Activated naive CD8-positive, alpha-beta T cell treated with anti-CD3 and anti-CD28 coated beads, Interleukin-2, amount 50 U/mL, for 24 hours (primary cell): Measurements from ENCODE around the gene PIGM.

ENCODE experiments used
- ATAC-seq: fragments of 150-1000 bp; cut with Tn5 transposase; one replicate; pipeline ENCODE4 v1.10.0; 2021
- DNase-seq: peaks from one replicate; pipeline ENCODE4 v3.0.0; 2021
- H3K27ac Mint-ChIP-seq: one replicate; pipeline ENCODE4 v1.8.0; 2021; ENCODE audit warnings: mild to moderate bottlenecking, mixed read lengths
- H3K27me3 Mint-ChIP-seq: one replicate; pipeline ENCODE4 v1.8.0; 2021; ENCODE audit warnings: mixed read lengths
- H3K36me3 Mint-ChIP-seq: one replicate; pipeline ENCODE4 v1.8.0; 2021; ENCODE audit warnings: low read depth, mixed read lengths
- H3K4me1 Mint-ChIP-seq: one replicate; pipeline ENCODE4 v1.8.0; 2021; ENCODE audit warnings: mixed read lengths
- H3K4me3 Mint-ChIP-seq: one replicate; pipeline ENCODE4 v1.8.0; 2021; ENCODE audit warnings: mild to moderate bottlenecking, moderate library complexity, mixed read lengths
- H3K9me3 Mint-ChIP-seq: one replicate; pipeline ENCODE4 v1.8.0; 2021; ENCODE audit warnings: mixed read lengths

The PIGM gene

GRCh38 chr1:160018900-160019299, 12.9 kb downstream of the PIGM start:
- Mint-ChIP-seq H3K27ac (no peak overlapping the region), H3K4me3 (no peak overlapping the region), H3K9me3 (no peaks in the 10 kb centered on the region), H3K4me1 (peaks cover 4% of the 10 kb centered on the region), H3K36me3 (no peaks in the 10 kb centered on the region), H3K27me3 (peaks cover 7% of the 10 kb centered on the region)
- peak; percentile 57 for ATAC-seq
- DNase-seq, result no peak

- H3K4me3 Mint-ChIP-seq, result no peak overlapping the region
- peaks cover 7% of the 10 kb centered on the region for H3K27me3 Mint-ChIP-seq
- H3K4me1 Mint-ChIP-seq, result peaks cover 4% of the 10 kb centered on the region
- DNase-seq (no peak), ATAC-seq (no peak)
- H3K27ac Mint-ChIP-seq, result no peak overlapping the region
- H3K36me3 Mint-ChIP-seq, result no peaks in the 10 kb centered on the region
- no peaks in the 10 kb centered on the region for H3K9me3 Mint-ChIP-seq
Measured at GRCh38 chr1:160018347-160018746, 13.4 kb downstream of the PIGM start.

GRCh38 chr1:160017592-160017991, 14.2 kb downstream of the PIGM start:
- Mint-ChIP-seq H3K4me3 (no peak overlapping the region), H3K27me3 (peaks cover 7% of the 10 kb centered on the region)
- ATAC-seq, result no peak

GRCh38 chr1:160011781-160012180, 20.0 kb downstream of the PIGM start:
- ATAC-seq (no peak), DNase-seq (no peak)
- Mint-ChIP-seq H3K27me3 (peaks cover 2% of the 10 kb centered on the region), H3K9me3 (no peaks in the 10 kb centered on the region), H3K27ac (no peak overlapping the region), H3K4me3 (no peak overlapping the region), H3K4me1 (no peaks in the 10 kb centered on the region), H3K36me3 (no peaks in the 10 kb centered on the region)

More at GRCh38 chr1:160017592-160017991, 14.2 kb downstream of the PIGM start:
- DNase-seq, result no peak
- Mint-ChIP-seq H3K36me3 (no peaks in the 10 kb centered on the region), H3K9me3 (no peaks in the 10 kb centered on the region), H3K27ac (no peak overlapping the region), H3K4me1 (peaks cover 4% of the 10 kb centered on the region)

GRCh38 chr1:160009801-160010200, 22.0 kb downstream of the PIGM start:
- DNase-seq (no peak), ATAC-seq (no peak)
- Mint-ChIP-seq H3K27me3 (peaks cover 2% of the 10 kb centered on the region), H3K4me3 (no peak overlapping the region), H3K4me1 (no peaks in the 10 kb centered on the region), H3K36me3 (no peaks in the 10 kb centered on the region), H3K27ac (no peak overlapping the region), H3K9me3 (no peaks in the 10 kb centered on the region)

- no peak for DNase-seq
- Mint-ChIP-seq H3K9me3 (no peaks in the 10 kb centered on the region), H3K4me1 (no peaks in the 10 kb centered on the region), H3K36me3 (no peaks in the 10 kb centered on the region), H3K4me3 (no peak overlapping the region), H3K27me3 (peaks cover 2% of the 10 kb centered on the region), H3K27ac (no peak overlapping the region)
- ATAC-seq, result no peak
Measured at GRCh38 chr1:160009081-160009480, 22.7 kb downstream of the PIGM start.

- Mint-ChIP-seq H3K4me3 (no peak overlapping the region), H3K36me3 (no peaks in the 10 kb centered on the region), H3K4me1 (no peaks in the 10 kb centered on the region), H3K9me3 (no peaks in the 10 kb centered on the region), H3K27ac (no peak overlapping the region), H3K27me3 (peaks cover 2% of the 10 kb centered on the region)
- no peak for ATAC-seq
- no peak for DNase-seq
Measured at GRCh38 chr1:160007577-160008200, 24.1 kb downstream of the PIGM start.

GRCh38 chr1:160006312-160006940, 25.4 kb downstream of the PIGM start:
- H3K27me3 Mint-ChIP-seq, result no peaks in the 10 kb centered on the region
- DNase-seq, result peak; percentile 74
- no peaks in the 10 kb centered on the region for H3K36me3 Mint-ChIP-seq
- H3K4me1 Mint-ChIP-seq, result no peaks in the 10 kb centered on the region
- no peak overlapping the region for H3K27ac Mint-ChIP-seq
- H3K4me3 Mint-ChIP-seq, result no peak overlapping the region
- no peaks in the 10 kb centered on the region for H3K9me3 Mint-ChIP-seq
- ATAC-seq, result peak; percentile 75

- no peaks in the 10 kb centered on the region for H3K9me3 Mint-ChIP-seq
- peaks cover 4% of the 10 kb centered on the region for H3K27me3 Mint-ChIP-seq
- ATAC-seq (no peak), DNase-seq (no peak)
- H3K4me1 Mint-ChIP-seq, result no peaks in the 10 kb centered on the region
- H3K27ac Mint-ChIP-seq, result no peak overlapping the region
- H3K36me3 Mint-ChIP-seq, result no peaks in the 10 kb centered on the region
- no peak overlapping the region for H3K4me3 Mint-ChIP-seq
Measured at GRCh38 chr1:160005070-160005469, 26.7 kb downstream of the PIGM start.

- no peak overlapping the region for H3K4me3 Mint-ChIP-seq
- no peak overlapping the region for H3K27ac Mint-ChIP-seq
- H3K4me1 Mint-ChIP-seq, result no peaks in the 10 kb centered on the region
- H3K9me3 Mint-ChIP-seq, result no peaks in the 10 kb centered on the region
- ATAC-seq, result no peak
- DNase-seq, result no peak
- H3K36me3 Mint-ChIP-seq, result no peaks in the 10 kb centered on the region
- peaks cover 4% of the 10 kb centered on the region for H3K27me3 Mint-ChIP-seq
Measured at GRCh38 chr1:160004425-160004824, 27.4 kb downstream of the PIGM start.

GRCh38 chr1:160004001-160004400, 27.8 kb downstream of the PIGM start:
- DNase-seq, result no peak
- no peaks in the 10 kb centered on the region for H3K36me3 Mint-ChIP-seq
- no peak overlapping the region for H3K4me3 Mint-ChIP-seq
- no peak for ATAC-seq
- H3K9me3 Mint-ChIP-seq, result no peaks in the 10 kb centered on the region
- H3K27ac Mint-ChIP-seq, result no peak overlapping the region
- no peaks in the 10 kb centered on the region for H3K4me1 Mint-ChIP-seq
- H3K27me3 Mint-ChIP-seq, result peaks cover 7% of the 10 kb centered on the region

- Mint-ChIP-seq H3K36me3 (no peaks in the 10 kb centered on the region), H3K9me3 (no peaks in the 10 kb centered on the region), H3K27ac (no peak overlapping the region), H3K4me3 (no peak overlapping the region), H3K4me1 (no peaks in the 10 kb centered on the region), H3K27me3 (peaks cover 15% of the 10 kb centered on the region)
- ATAC-seq, result no peak
- DNase-seq, result no peak
Measured at GRCh38 chr1:160001440-160001839, 30.4 kb downstream of the PIGM start.

GRCh38 chr1:159999204-159999603, 32.6 kb downstream of the PIGM start:
- Mint-ChIP-seq H3K4me3 (no peak overlapping the region), H3K36me3 (no peaks in the 10 kb centered on the region), H3K9me3 (no peaks in the 10 kb centered on the region), H3K27me3 (peaks cover 16% of the 10 kb centered on the region), H3K4me1 (no peaks in the 10 kb centered on the region), H3K27ac (no peak overlapping the region)
- DNase-seq (no peak), ATAC-seq (no peak)

- Mint-ChIP-seq H3K9me3 (no peaks in the 10 kb centered on the region), H3K36me3 (no peaks in the 10 kb centered on the region), H3K27ac (no peak overlapping the region), H3K4me3 (no peak overlapping the region), H3K27me3 (peaks cover 17% of the 10 kb centered on the region), H3K4me1 (peaks cover 2% of the 10 kb centered on the region)
- DNase-seq, result no peak
- no peak for ATAC-seq
Measured at GRCh38 chr1:159996653-159997052, 35.1 kb downstream of the PIGM start.

GRCh38 chr1:159994896-159995295, 36.9 kb downstream of the PIGM start:
- Mint-ChIP-seq H3K27ac (no peak overlapping the region), H3K36me3 (no peaks in the 10 kb centered on the region), H3K9me3 (no peaks in the 10 kb centered on the region), H3K4me3 (no peak overlapping the region), H3K4me1 (peaks cover 8% of the 10 kb centered on the region), H3K27me3 (peaks cover 16% of the 10 kb centered on the region)
- DNase-seq (no peak), ATAC-seq (no peak)
